Cerebellar nuclear complex (tissue), 1 donor: ENCODE results near the gene BRSK2.

Experiments used
- DNase-seq, 2 experiments: peaks; one replicate each; lab custom pipeline; 2025; lab: John Stamatoyannopoulos, UW

Gene BRSK2

GRCh38 chr11:1469287-1469910 is 79.7 kb downstream of the BRSK2 start:
- no peak for DNase-seq

GRCh38 chr11:1469911-1470680 is 80.4 kb downstream of the BRSK2 start:
- DNase-seq = no peak

- DNase-seq = no peak
Observed at GRCh38 chr11:1470681-1471611, 81.2 kb downstream of the BRSK2 start.

GRCh38 chr11:1471736-1472135 is 82.0 kb downstream of the BRSK2 start:
- no peak for DNase-seq

GRCh38 chr11:1472180-1473005 is 82.7 kb downstream of the BRSK2 start:
- no peak for DNase-seq

GRCh38 chr11:1473011-1473628 is 83.4 kb downstream of the BRSK2 start:
- no peak for DNase-seq

GRCh38 chr11:1473786-1474185 is 84.1 kb downstream of the BRSK2 start:
- DNase-seq = no peak

- DNase-seq = no peak
Observed at GRCh38 chr11:1475841-1476240, 86.1 kb downstream of the BRSK2 start.

GRCh38 chr11:1476940-1477736 is 87.4 kb downstream of the BRSK2 start:
- no peak for DNase-seq

GRCh38 chr11:1478011-1478410 is 88.3 kb downstream of the BRSK2 start:
- DNase-seq = no peak

- no peak for DNase-seq
Observed at GRCh38 chr11:1478544-1478943, 88.8 kb downstream of the BRSK2 start.

- DNase-seq = no peak
Observed at GRCh38 chr11:1479006-1479677, 89.4 kb downstream of the BRSK2 start.

- DNase-seq = no peak
Observed at GRCh38 chr11:1479678-1480118, 90.0 kb downstream of the BRSK2 start.

- no peak for DNase-seq
Observed at GRCh38 chr11:1480191-1480554, 90.4 kb downstream of the BRSK2 start.

GRCh38 chr11:1480555-1481482 is 91.1 kb downstream of the BRSK2 start:
- no peak for DNase-seq

GRCh38 chr11:1481483-1481825 is 91.7 kb downstream of the BRSK2 start:
- DNase-seq = no peak

GRCh38 chr11:1481861-1482441 is 92.2 kb downstream of the BRSK2 start:
- no peak for DNase-seq
